Measurements from ENCODE around the gene SP140.
"Not testable (repeated sequence)": the region's sequence is repeated elsewhere in the genome, so short reads cannot be mapped to it uniquely, and the experiment has no call there.

Gene SP140

DNA sequence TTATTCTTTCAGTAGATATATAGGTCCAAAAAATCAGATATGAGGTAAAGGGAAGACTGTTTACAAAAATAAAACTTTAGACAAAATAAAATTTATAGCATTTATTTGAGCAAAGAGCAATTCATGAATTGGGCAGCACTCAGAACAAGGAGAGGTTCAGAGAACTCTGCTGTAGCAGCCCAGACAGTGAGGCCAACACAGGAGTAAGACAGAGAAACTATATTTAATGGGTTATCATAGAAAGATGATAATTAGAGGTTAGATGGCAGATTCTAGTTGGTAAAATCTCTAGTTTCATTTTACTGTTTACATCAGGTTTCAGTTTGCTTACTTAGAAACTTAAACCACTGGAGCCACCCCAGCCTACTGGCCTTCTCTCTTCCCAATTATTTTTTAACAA is 71.4 kb downstream of the SP140 start:
- no peak for DNase-seq

DNA sequence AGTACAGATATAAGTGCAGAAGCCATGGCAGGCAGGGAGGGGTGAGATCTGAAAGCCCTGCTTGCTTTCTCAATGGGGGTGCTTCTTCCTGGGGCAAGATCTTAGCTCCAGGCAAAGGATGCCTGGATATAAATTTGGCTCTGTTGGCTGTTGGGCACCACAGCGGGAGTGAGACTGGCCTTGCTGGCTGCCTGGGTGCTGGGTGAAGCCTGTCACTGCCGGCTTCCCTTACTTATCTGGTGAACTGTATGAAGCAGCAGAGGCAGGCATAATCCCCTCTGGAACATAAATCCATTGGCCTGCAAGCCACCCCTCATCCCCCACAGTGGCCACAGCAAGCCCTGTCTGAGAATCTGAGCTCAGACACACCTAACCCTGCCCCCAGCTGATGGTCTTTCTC is 74.1 kb downstream of the SP140 start:
- DNase-seq, result no peak

DNA sequence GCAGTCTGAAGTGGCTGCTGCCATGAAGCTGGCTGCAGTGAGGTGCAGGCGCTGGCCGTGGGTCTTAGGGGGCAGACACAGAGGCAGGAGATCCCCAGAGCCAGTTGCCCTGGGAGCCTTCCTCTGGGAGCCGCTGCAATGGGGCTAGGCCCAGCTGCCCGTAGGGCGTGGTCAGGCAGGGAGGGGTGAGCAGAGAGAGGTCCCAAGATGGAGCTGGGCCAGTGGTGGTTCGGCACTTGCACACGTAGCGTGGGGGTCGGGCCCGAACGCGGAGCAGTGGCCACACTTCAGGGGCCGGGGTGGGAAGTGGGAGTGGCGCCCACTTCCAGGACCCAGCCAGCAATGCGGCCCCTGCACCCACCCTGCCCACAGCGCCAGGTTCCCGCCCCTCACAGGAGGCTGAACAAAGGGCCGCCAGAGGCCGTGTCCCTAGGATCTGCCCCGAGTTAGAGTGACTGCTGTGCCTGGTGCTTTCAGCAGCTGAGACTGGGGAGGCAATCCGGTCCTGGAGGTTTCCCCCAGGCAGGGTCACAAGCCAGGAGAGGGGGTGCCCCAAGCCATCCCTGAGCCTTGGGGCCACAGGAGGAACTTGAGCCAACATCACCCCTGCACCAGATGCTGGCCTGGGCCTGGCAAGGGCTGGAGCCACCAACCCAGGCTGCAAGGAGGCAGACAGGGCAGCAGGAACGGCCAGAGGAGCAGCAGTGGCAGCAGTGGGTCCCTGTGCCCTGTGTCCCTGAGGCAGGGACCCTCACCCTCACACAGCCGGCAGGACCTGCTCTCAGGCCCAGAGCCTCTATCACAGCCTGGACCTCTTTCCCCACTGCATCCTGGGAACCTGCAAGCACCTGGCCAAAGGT is 80.1 kb downstream of the SP140 start:
- DNase-seq, result no peak

DNA sequence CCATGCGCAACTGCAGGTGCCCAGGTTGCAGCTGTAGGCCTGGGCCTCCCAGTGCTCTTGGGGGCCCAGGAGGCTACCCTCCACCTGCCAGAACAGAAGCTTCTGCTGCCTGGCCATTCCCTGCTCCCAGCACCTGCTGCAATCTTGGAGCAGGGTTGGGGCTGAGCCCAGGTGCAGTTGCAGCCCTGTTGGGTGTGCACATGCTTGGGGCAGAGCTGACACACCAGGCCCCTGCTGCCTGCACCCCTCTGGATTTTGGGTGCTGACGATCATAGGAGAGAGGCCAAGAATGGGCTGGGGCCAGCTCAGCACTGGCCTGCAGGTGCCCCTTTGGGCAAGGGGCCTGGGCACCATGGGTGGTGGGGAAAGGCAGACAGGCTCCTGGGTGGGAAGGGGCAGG is 80.9 kb downstream of the SP140 start:
- DNase-seq, result no peak

DNA sequence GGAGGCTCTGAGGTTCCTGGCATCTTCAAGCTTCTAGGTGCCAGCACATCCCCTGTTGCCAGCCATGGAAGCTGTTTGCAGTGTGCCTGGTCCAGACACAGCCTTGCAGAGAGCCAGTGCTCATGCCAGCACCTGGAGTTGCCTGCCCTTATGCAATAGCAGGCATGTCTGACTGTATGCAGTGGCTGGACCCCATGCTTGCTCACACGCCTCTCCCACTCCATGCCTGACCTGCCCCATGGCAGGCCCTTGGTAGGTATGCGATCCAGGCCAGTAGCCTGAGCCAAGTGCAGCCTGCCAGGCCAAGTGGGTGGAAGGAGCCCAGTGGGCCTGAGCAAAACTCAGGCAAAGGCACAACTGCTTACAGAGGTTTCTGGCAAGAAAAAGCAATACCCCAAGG is 81.9 kb downstream of the SP140 start:
- DNase-seq, result no peak

DNA sequence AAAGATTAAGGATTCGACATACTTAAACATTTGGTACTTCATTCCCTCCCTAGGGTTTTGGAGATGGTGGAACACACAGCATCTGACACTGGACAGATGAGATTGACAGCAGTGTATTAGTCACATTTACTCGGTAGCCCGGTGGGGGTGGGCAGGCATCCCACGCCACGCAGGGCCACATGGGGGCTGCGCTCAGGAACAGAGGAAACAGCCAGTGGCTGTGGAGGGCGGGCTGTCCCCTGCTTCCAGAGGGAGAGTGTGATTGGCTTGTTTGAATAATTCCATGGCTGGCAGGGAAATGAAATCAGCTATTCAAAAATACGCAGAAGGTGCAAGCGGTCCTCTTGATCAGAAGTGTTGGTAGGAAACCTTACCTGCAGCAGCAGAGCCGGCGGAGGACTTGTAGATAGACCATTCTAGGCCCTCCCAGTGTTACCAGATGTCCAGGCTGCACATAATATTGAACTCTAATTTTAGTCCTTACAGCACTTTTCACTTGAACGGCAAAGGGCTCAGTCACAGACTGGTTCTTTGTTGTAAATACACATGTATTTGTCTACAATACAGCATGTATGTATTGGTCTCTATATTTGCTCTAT is 83.0 kb downstream of the SP140 start:
- no peak for DNase-seq

DNA sequence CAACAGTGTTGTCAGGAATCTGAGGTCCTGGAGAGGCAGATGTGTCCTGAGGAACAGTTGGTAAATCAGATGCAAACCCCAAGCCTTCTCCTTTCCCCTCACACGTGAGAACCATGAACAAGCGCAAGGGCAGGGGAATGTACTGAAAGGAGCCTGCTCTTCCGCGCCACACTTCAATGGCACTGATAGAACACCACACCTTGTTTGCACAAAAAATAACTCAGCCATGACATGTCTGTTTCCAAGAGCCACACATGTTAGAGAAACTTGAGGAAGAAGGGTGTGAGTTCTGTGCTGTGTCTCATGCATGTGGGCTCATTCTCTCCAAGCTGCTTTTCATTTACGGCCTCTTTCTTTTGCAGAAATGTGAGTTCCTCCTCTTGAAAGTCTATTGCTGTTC is 85.3 kb downstream of the SP140 start:
- not testable (repeated sequence) for DNase-seq

DNA sequence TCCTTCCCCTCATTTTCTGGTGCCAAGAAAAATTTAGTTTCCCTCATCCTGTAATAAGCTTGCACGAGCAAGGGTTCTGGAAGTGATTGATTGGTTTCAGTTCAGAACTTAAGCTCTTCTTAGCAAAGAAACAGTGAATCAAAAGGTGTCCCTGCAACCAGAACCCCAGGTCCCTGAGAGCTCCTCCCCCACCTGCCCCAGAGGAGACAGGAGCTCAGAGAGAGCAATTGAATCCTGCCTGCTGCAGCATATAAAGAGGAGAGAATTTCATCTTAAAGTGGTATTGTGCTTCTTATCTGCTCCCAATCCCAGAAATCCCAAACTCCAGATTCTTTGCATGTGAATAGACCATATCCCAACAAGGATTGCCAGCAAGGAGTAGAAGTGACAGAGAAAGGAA is 86.1 kb downstream of the SP140 start:
- not testable (repeated sequence) for DNase-seq

DNA sequence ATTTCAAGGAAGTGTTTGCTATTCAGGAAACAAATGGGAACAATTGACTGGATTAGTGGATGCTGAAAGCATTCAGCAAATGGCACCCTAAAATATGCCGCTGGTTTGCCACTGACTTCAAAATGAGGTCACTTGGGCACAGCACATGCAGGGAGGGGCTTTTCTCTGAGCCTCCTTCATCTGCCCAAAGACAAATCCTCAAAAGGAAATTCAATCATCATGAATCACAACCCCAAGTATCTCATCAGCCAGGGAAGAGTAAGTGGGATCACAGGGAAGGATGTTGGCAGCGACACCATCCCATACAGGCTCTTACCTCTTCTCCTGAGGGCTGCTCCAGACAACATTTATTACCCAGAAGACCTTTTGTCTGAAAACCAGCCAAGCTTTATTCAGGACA is 87.1 kb downstream of the SP140 start:
- no peak for DNase-seq

DNA sequence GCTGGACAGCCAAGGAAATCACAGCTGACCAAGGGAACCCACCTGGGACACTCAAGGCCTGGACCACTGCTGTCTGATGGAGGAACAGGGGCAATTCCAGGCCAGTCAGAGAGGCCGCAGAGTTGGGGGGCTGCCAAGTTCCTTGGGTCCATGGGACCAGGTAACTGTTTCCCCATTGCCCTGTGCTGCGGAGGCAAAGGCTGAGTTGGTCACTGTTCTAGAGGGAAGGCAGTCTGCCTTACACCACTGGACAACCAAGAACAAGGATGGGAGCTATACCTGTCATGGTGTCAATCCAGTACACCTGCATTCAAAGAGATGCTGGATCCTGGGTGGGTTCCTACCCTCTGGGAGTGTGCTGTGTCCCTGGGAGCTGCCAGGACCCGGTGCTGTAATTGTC is 91.8 kb downstream of the SP140 start:
- DNase-seq, result no peak

DNA sequence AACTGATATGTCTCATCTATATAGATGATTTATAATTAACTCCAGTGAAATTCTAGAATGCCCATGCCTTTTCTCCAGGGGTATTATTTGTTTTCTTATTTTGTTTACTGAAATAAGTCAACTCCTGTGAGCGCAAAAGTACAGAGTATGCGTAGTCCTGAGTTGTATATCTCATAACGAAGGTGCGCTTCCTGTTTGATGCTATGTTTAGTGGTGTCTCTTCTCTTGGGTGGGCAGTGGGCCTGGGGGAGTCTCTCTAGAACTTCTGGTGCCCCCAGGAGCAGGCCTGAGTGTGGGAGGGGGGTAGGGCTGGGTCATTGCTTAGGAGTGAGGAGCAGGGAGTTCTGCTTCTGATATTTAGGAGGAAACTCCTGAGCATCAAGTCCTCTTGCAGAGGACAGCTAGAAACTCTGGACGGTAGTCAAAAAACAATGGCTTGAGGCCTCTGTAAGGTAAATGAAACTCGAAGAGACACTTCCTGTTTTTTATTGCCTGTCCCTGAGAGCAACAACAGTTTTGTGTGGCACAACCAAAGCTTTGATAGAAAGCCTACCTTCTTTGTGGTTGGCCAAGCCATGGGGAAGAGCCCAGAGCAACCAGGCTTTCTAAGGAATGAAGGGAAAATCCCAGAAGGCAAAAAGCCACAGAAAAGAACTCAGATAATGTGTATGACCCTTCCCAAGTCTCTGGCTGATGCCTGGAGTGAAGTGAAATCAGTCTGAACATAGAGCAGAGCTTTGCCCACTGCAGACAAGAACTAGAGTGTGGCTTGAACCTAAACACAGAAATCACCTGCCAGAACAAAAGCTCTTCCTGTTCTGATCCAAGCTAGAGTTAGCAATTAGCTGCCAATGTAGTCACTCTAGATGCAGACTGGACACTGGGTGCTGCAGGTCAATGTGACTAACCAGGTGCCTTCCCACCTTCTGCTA is 92.9 kb downstream of the SP140 start:
- DNase-seq, result no peak

DNA sequence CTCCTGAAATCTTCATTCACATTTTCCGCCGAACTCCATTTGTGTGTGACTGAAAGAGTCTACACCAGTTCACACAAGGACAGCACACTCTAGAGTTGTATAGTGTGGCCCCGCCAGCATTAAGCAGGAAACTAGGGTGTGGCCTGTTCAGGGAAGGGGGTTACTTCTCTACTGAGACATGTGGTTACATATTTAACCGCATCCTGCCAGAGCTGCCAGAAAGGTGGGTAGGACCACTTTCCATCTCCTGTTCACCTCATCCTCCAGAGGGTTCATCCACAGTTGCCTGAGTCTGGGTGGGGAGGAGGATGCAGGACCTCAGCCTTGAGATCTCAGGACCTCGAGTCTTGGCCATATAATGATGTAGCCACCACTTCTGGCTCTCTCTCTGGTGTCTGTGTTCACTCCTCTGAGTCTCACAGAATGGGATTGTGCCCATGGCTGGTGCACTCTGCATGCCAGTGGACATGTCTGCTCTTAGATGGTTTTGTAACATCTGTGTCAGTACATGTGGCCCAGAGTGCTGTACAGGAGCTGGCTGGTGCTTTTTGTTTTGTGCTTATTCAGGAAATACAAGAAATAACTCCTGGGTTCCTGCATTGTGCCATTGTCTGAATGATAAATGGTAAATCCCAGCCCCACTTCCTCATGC is 93.8 kb downstream of the SP140 start:
- DNase-seq, result peak; percentile 62

DNA sequence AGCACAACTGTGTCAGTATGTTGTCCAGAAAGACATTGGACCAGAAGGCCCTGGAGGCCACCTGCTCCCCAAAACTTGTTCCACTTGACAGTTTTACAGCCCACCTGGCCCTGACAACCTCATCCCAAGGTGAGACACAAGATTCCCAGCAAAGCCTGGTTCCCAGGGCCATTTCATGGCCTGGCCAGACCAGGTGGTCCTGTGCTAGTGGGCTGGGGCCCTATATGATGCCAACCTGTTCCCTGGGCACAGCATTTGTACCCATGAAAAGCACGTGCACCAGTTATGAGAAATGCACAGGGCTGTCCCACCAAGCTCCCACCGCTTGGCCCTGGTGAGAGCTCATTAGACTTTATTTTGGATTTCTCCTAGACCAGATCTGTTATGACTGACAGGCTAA is 95.5 kb downstream of the SP140 start:
- DNase-seq, result no peak

DNA sequence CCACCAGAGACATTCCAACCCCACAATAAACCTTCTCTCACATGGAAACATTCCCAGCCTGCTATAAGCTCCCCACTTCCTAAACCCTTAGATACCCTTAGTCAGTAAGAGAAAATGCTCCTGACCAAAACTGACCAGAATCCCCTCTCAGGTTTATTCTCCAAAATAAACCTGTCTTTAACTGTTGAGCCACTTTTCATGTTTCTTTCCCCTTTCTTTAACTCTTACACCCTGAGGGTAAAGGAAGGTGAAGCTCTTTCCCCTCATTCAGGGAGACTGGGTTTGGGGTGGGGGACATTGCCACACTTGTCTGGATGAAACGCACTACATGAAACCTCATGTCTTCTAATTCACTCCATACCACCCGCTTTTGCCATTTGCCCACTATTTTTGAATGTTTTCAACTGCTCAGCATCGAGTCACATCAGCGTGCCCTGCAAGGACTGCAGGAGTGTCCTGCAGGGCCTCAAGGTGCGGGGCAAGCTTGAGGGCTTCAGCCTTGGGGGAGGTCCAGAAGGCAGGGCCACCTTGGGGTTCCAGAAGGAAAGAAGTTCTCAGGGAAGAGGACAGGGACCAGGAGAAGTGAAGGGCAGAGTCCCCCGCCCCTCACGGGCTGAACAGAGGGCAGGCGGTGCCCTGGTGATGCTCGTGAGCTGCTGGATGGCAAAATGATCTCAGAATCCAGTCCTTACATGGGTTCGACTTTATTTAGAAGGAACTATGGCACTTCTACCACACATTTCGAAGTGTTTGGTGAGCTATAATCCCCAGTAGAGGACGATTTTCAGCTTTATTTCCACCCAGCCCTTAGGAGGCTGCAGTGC is 97.2 kb downstream of the SP140 start:
- no peak for DNase-seq

DNA sequence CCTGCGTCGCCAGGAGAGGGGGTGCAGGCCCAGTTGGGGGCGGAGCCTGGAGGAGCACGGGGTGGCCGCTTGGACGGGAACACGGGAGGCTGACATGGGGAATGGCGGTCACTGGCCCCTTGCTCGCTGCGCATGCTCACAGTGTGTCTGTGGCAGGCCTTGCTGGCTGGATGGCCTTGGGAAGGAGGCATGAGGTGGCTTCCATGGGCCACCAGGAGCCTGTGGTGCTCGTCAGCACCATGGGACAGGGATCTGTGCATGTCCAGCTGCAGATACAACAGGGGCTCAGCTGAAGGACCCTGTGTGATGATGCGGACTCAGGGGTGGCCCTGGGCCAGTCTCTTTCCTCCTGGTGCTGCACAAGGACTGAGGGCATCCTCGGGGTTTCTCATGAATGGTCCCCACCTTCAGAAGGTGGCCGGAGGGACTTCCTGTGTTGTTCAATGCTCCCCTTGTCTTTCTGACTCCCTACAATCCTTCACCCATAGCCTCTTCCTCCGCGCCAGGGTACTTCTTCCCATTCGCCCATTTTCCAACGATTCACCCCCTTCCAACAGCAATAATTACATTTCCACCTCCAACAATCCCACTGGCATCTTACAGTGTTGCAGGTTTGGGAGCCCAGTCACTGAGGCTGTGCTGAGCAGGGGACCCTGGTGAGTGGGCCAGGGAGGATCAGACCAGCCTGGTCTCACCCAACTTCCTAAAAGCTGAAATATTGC is 98.0 kb downstream of the SP140 start:
- DNase-seq, result no peak

DNA sequence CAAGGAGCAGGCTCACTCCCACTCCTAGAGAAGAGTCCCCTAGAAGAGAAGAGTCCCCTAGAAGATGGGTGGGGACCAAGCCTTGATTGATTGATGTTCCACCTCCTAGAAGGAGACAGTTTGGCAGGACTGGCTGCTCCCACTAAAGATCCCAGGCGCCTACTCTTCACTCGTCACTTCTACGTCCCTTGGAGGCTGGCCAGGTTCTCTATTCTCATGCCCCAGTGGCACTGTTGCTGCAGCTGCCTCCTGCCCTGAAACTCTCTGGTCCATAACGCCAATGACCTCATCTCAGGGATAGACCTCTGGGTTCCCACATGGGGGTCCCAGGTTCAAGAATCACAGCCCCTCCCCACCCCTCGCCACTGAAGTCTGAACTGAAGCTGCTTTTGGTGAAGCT is 99.0 kb downstream of the SP140 start:
- DNase-seq, result no peak

DNA sequence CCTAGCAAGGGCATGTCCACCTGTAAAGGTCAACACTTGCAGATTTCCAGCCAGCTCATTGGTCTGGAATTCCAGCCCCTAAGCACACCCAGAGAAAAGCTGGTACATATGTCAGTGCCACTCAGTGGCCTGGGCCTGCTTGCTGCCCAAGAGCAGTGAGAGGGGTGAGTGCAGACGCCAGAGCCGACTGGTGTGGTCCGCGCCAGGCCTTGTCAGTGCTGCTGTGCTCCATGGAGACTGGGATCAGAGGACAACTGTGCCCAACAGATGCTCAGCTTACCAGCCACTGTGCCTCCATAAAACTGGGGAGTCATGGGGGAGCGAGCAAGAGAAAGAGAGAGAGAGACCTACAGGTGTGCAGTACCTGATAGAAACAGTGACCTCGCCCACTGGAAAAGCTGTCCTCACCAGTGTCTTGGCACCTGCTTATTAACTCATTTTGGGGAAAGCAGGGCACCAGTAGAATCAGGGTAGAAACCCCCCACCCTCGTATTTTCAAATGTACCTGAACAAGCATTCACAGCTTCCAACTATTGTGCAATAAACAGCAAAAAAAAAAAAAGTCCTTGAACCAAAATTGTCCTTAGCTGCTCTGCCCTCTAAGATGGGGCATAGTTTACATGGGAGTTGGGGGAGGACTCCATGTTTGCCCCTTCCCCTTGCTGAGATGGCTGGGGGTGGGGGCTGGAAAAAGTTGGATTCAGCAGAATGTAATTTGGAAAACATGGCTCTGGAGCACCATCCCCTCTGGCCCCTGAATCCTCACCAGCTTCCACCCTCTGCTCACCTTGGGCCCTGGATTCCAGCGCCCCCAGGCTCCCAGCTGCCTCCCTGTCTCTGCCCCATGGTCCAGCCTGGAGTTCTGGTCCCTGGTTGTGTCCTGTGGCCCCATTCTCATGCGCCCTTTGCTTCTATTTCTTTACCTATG is 100.0 kb downstream of the SP140 start:
- DNase-seq, result no peak

DNA sequence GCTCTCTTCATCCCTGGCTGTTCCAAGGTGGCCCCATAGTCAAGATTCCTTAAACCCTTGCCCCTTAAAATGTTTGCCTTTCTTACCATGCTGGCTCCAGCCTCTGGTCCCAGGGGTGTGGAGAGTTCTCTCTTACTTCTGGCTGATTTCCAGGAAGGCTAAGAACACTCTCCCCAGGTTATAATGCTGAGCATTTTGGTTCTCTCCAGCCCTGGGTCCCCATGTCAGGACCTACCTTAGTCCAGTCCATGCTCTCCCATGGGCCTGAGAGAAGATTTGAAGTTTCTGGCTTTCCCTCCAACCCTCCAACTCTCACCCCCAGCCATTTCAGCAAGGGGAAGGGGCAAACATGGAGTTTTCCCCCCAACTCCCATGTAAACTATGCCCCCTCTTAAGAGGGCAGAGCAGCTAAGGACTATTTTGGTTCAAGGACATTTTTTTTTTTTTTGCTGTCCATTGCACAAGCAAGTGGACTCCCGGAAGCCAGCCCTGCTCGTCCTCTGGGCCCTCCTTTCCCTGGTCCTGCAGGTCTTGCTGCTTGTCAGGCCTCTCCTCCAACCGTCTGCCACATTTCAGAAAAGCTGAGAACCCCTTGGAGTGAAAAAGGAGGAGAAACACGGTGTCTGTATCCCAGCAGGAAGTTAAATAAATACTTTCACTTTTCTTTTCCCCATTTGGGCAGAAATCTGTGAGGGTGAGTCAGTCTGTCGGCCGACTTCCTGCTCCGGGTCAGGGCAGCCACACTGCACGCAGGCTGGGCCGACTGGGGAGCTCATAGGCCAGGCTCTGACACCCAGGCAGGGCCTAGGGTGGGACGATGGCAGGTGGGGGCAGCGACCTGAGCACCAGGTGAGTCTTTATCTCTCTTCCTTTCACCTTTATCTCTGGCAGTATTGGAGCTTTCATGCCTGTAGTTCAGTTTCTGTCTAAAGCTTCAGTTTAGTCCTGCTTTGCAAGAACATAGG is 101.2 kb downstream of the SP140 start, which contains the start of gene SP140L:
TSS of gene SP140L (plus strand) at position 741 of the 965 bp plus-strand sequence. CDS start at position 818, 77 bp downstream.
- peak; percentile 80 for DNase-seq

All from activated naive CD4-positive, alpha-beta T cell treated with Interleukin-2 at 50 U/mL for 16 hours (primary cell).